HG02973 (cell line): ENCODE measurements around the gene CLCNKA.
"Not testable (repeated sequence)": the region's sequence is repeated elsewhere in the genome, so short reads cannot be mapped to it uniquely, and the experiment has no call there.

ENCODE experiments used
- ATAC-seq: cut with Tn5 transposase; IDR thresholded peaks from one replicate; pipeline ENCODE4 v1.9.1; 2021; ENCODE audit warnings: moderate library complexity; ENCODE audit not compliant: unreplicated experiment

Gene CLCNKA

DNA sequence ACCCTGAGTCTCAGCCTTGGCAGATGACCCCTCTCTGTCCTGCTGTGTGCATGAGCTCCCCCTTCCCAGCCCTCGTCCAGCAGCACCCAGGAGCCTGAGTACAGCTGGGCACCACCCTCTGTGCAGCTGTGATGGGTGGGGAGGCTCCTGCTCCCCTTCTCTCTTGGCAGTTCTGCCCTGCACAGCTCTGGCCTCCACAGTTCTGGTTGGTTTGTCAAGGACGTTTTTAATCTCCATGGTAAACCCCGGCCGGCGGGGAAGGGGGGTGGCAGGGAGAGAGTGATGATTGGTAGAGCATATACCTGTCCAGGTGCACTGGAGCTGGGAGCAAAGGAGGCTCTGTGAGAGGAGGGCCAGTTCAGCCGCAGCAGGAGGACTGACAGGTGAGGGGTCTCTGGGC is at the start of gene CLCNKA:
Gene CLCNKA (plus strand): TSS at position 356 of the 400 bp plus-strand sequence. CDS start 584 bp downstream, outside the sequence.
- no peak for ATAC-seq

DNA sequence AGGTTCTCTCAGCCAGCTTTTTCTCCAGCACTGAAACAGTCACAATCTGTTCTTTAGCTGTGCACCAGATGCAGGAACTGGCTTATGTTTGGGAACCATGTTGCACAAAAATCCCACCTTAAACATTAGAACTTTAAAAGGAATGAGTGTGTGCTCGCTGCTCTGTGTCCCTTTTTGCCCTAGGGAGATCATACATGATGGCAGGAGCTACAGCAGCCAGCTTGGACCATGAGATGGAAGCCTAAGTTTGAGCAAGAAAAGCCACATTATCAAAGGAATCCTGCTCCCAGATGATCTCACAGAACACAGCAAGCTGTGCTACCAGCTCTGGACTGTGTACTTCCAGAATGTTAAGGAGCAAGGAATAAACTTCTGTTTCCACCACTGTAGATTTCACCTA is 49.4 kb upstream of the CLCNKA start:
- ATAC-seq, result no peak

DNA sequence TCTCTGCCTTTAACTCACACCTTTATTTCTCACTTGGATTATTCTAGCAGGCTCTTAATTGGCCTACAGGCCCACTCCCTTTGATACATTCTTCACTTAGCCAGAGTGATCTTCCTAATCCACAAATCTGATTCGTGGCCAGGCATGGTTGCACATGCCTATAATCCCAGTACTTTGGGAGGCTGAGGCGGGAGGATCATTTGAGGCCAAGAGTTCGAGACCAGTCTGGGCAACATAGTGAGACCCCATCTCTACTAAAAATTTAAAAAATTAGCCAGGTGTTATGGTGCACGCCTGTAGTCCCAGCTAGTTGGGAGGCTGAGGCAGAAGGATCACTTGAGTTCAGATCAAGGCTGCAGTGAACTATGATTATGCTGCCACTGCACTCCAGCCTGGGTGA is 48.1 kb upstream of the CLCNKA start:
- ATAC-seq, result no peak

DNA sequence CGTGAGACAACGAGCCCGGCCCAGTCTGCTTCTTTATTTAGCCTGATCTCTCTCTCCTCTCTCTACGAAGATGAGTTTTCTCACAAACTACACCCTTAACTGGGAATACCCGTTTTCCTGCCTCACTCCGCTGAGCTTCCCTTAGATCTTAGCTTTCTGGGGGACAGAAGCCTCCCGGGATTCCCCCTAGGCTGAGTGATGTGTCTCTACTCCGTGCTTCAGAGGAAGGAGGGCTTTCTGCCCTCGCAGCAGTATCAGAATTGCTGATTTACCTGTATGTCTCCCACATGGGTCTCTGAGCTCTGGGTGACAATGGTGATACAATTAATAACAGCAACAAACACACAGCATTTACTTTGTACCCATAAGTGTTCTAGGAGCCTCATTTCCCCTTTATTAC is 47.0 kb upstream of the CLCNKA start:
- ATAC-seq, result no peak

DNA sequence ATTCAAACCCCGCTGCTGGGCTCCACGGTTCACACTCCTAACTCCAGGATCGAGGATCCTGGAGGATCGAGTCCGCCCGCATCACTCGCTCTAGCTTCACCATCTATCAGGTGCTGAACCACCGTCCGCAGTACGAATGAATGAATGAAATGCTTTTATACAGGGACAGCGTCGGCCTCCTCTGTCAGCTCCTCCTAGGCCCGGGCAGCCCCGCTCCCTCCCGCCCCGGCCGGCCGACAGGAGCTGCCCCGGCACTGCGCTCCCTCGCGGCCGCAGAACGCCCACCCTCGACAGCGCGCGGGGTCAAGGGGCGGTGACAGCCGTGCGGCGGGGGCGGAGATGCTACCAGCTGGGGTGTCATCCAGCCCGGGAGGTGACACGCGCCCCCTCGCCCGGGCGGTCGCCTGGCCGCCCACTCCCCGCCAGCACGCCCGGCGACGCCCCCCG is 46.5 kb upstream of the CLCNKA start:
- peak; percentile 47 for ATAC-seq

DNA sequence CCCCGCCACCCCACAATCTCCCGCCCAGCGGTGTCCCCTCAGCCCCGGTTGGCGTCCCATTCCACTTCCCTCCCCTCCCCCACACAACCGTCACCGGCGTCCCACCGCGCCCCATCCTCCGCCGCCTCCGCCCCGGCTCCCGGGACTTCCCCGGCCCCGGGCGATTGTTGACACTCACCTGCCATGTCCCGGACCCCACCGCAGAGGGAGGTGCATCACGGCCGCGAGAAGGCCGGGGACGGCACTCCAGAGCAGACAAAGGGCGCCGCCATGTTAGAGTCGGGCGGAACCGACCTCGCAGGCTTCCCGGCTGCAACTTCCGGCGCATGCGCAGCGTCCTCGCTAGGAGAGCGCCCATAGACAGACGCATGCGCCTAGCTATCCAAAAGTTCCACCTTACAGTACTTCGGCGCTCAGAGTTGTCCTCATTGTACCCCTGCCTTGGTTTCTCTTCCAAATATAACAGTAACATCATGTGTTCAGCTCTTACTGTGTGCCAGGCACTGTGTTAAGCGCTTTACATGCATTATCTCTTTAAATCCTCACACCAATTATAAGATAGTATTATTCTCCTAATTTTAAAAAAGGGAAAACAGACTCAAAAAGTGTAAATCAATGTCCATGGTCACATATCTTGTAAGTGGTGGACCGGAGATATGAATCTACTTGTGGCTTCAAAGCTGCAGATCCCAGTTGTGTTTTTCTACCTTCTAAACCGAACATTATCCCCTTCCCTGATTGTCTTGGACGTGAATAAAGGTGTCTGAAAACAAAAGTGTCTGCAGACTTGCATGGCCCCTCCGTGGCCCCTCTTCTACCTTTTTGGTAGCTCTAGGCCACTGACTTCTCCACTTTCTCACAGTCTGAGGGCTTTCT is 45.8 kb upstream of the CLCNKA start, which contains the start of gene ZBTB17:
Gene ZBTB17 (minus strand): TSS at position 297 of the 876 bp plus-strand sequence. CDS start 27,606 bp downstream, outside the sequence.
- peak; percentile 57 for ATAC-seq

GRCh38 chr1:15977947-15978346 is 43.9 kb upstream of the CLCNKA start:
- not testable (repeated sequence) for ATAC-seq

- ATAC-seq, result no peak
Measured at GRCh38 chr1:15981679-15982078, 40.2 kb upstream of the CLCNKA start.

- no peak for ATAC-seq
Measured at GRCh38 chr1:15983275-15983674, 38.6 kb upstream of the CLCNKA start.

DNA sequence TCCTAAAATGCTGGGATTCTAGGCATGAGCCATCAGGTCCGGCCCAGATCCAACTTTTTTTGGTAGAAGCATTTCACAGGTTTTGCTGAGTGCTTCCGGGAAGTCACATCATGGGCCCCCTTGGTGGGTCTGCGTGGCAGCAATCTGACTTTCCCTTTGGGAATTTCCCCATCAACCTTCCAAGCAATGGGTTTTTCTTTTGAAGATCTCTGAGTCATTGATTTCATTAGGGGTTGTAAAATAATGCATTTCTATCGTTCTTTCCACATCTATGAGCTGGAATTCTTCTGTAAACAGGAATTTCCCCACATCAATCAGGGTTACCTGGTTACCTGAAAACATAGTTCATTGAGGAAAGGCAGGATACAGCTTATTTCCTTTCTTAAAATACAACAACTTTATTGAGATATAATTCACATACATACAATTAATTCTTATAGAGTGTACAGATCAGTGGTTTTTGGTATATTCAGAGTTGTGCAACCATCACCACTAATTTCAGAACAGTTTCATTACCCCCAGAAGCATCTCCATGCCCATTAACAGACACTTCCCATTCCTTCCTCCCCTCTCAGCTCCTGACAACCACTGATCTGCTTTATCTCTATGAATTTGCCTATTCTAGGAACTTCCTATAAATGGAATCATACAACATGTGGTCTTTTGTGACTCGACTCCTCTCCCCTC is 36.1 kb upstream of the CLCNKA start:
- ATAC-seq, result no peak

GRCh38 chr1:15988856-15989736 is 32.7 kb upstream of the CLCNKA start:
- ATAC-seq, result no peak

GRCh38 chr1:15989776-15990175 is 32.1 kb upstream of the CLCNKA start:
- ATAC-seq, result no peak

GRCh38 chr1:15991427-15992186 is 30.2 kb upstream of the CLCNKA start:
- no peak for ATAC-seq

GRCh38 chr1:15992187-15992553 is 29.7 kb upstream of the CLCNKA start:
- no peak for ATAC-seq

- no peak for ATAC-seq
Measured at GRCh38 chr1:15992582-15993500, 29.0 kb upstream of the CLCNKA start.

GRCh38 chr1:15993666-15994065 is 28.2 kb upstream of the CLCNKA start:
- no peak for ATAC-seq

DNA sequence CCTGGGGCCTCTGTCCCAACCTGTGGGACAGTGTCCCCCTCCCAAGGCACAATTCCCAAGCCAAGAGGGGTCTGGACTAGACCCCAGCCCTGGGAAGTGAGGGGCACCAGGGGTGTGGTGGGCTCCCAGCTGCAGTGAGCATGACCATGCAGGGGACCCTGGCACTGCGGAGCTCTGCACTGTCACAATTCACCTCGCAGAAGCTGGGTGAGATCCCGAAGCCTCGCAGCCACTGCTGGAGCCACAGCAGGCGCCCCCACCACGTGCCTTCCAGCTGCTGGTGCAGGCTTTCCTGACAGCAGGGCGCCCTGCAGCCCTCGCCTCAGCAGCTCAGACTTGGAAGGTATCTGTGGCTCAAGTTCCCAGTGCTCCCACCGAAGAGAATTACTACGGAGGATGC is 27.8 kb upstream of the CLCNKA start:
- ATAC-seq, result no peak

- no peak for ATAC-seq
Measured at GRCh38 chr1:15994590-15995351, 27.1 kb upstream of the CLCNKA start.
